ENCODE measurements around the gene CTNNA3.

Gene CTNNA3

GRCh38 chr10:66246177-66246576, 1449.8 kb downstream of the CTNNA3 start:
- DNase-seq = no peak

- no peak for DNase-seq
Observed at GRCh38 chr10:66244953-66245352, 1451.0 kb downstream of the CTNNA3 start.

- no peak for DNase-seq
Observed at GRCh38 chr10:66242885-66243284, 1453.1 kb downstream of the CTNNA3 start.

- no peak for DNase-seq
Observed at GRCh38 chr10:66239062-66239461, 1456.9 kb downstream of the CTNNA3 start.

GRCh38 chr10:66238343-66238742, 1457.7 kb downstream of the CTNNA3 start:
- no peak for DNase-seq

- no peak for DNase-seq
Observed at GRCh38 chr10:66234872-66235271, 1461.1 kb downstream of the CTNNA3 start.

- DNase-seq = no peak
Observed at GRCh38 chr10:66228887-66229286, 1467.1 kb downstream of the CTNNA3 start.

GRCh38 chr10:66223656-66224055, 1472.3 kb downstream of the CTNNA3 start:
- DNase-seq = no peak

- no peak for DNase-seq
Observed at GRCh38 chr10:66222462-66223046, 1473.4 kb downstream of the CTNNA3 start.

GRCh38 chr10:66218981-66219587, 1476.9 kb downstream of the CTNNA3 start:
- DNase-seq = no peak

GRCh38 chr10:66218289-66218688, 1477.7 kb downstream of the CTNNA3 start:
- no peak for DNase-seq

- no peak for DNase-seq
Observed at GRCh38 chr10:66215920-66216319, 1480.1 kb downstream of the CTNNA3 start.

- DNase-seq = no peak
Observed at GRCh38 chr10:66214721-66215404, 1481.1 kb downstream of the CTNNA3 start.

GRCh38 chr10:66209025-66209424, 1487.0 kb downstream of the CTNNA3 start:
- no peak for DNase-seq

- DNase-seq = no peak
Observed at GRCh38 chr10:66204838-66205237, 1491.2 kb downstream of the CTNNA3 start.

GRCh38 chr10:66202101-66202500, 1493.9 kb downstream of the CTNNA3 start:
- DNase-seq = no peak

- no peak for DNase-seq
Observed at GRCh38 chr10:66192162-66192831, 1503.7 kb downstream of the CTNNA3 start.

GRCh38 chr10:66190413-66190812, 1505.6 kb downstream of the CTNNA3 start:
- DNase-seq = no peak

- no peak for DNase-seq
Observed at GRCh38 chr10:66189271-66189670, 1506.7 kb downstream of the CTNNA3 start.

GRCh38 chr10:66187053-66187733, 1508.8 kb downstream of the CTNNA3 start:
- no peak for DNase-seq

- no peak for DNase-seq
Observed at GRCh38 chr10:66183028-66183427, 1513.0 kb downstream of the CTNNA3 start.

GRCh38 chr10:66180581-66181318, 1515.2 kb downstream of the CTNNA3 start:
- DNase-seq = peak in 1 of 2 donors; percentile 48

All from CD4-positive, alpha-beta T cell treated with Interleukin-1 beta for 1 hour (primary cell).